HG03039 (cell line): ENCODE measurements around the gene DET1.
"Not testable (repeated sequence)": the region's sequence is repeated elsewhere in the genome, so short reads cannot be mapped to it uniquely, and the experiment has no call there.

ENCODE experiments used
- ATAC-seq: cut with Tn5 transposase; IDR thresholded peaks from one replicate; pipeline ENCODE4 v1.9.1; 2021; ENCODE audit warnings: mild to moderate bottlenecking, moderate library complexity; ENCODE audit not compliant: unreplicated experiment

DET1 gene

DNA sequence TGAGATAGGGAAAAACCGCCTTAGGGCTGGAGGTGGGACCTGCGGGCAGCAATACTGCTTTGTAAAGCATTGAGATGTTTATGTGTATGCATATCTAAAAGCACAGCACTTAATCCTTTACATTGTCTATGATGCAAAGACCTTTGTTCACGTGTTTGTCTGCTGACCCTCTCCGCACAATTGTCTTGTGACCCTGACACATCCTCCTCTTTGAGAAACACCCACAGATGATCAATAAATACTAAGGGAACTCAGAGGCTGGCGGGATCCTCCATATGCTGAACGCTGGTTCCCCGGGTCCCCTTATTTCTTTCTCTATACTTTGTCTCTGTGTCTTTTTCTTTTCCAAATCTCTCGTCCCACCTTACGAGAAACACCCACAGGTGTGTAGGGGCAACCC, 5.4 kb downstream of the DET1 start:
- not testable (repeated sequence) for ATAC-seq

DNA sequence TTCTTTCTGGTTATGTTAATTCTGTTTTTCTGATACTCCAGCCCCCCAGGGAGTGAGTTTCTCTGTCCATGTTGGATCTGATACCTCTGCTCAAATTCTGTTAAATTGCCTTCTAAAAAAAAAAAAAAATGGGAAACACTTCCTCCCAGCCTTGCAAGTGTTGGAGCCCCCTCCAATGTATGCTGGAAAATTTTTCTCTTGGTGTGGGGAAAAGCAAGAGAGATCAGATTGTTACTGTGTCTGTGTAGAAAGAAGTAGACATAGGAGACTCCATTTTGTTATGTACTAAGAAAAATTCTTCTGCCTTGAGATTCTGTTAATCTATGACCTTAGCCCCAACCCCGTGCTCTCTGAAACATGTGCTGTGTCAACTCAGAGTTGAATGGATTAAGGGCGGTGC, 6.1 kb downstream of the DET1 start:
- not testable (repeated sequence) for ATAC-seq

DNA sequence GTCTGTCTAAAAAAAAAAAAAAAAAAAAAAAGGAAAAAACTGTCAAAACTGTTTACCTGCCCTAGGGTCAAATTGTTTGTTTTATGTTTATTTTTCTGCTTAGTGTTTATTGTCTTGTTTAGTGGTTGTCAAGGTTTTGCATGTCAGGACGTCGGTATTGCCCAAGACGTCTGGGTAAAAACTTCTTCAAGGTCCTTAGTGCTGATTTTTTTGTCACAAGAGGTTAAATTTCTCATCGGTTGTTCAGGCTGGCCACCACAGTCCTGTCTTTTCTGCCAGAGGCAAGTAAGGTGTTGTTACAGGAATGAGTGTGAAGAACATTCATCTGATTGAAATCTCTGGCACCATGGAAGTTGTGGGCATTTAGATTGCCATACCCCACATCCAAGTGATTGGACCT, 7.0 kb downstream of the DET1 start:
- ATAC-seq = no peak

DNA sequence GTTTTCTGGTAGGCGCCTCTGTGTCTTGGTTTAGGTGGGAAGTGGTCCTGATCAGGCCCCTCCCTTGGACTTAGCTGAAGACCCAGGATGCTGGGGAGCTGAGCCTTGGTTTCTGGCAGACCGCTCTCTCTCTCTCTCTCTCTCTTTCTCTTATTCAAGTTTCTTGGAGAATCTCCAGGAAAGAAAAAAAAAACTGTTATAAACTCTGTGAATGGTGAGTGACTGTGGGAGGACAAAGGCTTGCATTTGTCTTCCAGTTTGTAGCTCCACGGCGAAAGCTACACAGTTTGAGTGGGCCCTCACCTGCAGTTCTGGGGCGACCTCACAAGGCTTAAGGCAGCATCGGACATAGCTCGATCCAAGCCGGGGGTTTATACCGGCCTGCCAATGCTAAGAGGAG, 7.5 kb downstream of the DET1 start:
- ATAC-seq = no peak

DNA sequence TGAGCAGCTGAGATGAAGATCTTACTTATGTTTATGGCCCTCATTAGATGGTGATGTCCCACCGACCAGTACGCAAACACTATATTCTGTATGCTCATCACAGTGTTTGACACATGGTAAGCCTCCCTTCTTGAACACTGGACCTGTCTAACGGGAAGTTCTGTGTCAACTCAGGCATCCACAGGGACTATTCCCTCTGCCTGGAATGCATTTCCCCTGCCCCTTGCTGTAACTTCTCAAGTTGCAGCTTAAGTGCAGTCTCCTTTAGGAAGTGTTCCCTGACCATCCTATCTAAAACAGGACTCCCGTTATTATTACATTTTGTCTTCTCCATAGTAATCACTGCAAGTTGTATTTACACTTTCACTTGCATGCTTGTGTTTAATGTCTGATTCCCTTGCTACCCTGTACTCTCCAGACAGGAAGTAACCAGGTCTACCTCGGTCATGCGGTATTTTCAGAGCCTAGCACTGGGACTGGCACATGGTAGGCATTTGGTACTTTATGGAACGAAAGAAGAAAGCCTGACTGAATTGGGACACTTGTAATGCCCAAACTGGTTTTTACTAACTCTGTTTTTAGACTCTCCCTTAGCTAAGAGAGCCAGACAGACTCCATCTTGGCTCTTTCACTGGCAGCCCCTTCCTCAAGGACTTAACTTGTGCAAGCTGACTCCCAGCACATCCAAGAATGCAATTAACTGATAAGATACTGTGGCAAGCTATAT, 8.7 kb downstream of the DET1 start:
- ATAC-seq = no peak

DNA sequence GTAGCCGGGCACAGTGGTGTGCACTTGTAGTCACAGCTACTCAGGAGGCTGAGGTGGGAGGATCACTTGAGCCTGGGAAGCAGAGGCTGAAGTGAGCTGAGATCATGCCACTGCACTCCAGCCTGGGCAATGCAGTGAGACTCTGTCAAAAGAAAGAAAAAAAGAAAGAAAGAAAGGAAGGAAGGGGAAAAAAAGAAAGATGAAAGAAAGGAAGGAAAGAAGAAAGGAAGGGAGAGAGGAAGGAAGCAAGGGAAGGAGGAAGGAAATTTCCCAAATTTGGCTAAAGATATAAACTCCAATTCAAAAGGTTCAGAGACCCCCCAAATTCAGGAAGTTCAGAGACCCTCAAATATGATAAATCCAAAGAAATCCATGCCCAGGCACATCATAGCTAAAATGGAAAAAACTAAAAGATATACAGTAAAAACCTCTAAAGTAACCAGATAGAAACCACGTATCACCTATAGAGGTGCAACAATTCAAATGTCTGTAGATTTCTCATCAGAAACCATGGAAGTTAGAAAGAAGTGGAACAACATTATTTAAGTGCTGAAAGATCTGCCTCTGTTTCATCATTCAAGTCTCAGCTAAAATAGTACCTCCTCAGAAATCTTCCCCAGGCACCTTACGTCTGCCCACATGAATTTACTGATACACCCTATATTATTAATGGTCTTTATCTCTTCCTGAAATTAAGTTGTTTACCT, 10.7 kb downstream of the DET1 start:
- ATAC-seq = no peak

DNA sequence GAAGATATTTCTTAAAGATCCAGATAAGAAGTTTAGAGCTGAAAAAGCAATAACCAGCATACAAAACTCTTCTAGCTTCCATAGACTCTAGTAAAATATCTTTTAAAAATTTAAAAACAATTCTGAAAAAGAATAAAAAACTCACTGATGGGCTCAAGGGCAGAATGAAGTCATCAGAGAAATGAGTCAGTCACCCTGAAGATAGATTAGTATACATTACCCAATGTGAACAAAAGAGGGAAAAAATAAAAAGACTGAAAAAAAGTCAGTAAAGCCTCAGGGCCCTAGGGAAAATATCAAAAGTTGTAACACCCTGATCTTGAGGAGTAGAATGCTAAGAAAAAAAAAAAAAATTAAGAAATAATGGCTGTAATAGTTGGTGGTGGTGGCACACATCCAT, 11.4 kb downstream of the DET1 start:
- ATAC-seq = no peak

DNA sequence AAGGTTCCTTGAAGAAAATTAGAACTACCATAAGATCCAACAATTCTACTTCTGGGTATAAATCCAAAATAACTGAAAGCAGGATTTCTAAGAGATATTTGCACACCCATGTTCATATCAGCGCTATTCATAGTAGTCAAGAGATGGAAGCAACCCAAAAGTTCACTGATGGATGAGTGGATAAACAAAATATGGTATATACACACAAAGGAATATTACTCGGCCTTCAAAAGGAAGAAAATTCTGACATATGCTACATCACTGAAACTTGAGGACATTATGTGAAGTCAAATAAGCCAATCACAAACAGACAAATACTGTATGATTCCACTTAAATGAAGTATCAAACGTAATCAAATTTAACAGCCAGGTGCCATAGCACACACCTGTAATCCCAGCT, 13.1 kb downstream of the DET1 start:
- ATAC-seq = no peak

DNA sequence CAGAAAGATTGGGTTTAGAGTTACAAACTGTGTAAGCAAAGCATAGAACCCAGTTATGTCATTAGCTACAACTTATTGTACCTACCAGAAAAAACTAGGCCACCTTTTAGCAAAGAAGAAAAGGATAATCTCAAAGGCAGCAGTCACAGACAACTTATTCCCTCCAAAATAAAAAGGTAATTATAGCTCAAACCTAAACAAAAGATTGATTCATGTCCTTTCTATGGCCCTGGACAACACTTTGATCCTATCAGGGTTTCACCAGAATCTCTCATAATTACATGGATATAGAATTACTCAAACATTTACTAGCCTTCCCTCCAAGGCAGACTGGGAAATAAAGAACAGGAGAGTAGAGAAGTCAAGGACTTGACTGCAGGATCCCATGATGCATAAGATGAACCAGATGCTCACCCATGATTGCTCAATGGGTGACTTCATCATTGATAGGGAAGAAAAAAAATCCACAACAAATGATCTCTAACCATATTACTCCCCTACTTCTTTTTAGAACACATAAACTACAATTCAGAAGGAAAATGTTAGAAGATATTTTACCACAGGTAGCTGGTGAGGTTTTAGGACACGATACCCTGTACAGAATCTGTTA, 17.4 kb downstream of the DET1 start:
- no peak for ATAC-seq

DNA sequence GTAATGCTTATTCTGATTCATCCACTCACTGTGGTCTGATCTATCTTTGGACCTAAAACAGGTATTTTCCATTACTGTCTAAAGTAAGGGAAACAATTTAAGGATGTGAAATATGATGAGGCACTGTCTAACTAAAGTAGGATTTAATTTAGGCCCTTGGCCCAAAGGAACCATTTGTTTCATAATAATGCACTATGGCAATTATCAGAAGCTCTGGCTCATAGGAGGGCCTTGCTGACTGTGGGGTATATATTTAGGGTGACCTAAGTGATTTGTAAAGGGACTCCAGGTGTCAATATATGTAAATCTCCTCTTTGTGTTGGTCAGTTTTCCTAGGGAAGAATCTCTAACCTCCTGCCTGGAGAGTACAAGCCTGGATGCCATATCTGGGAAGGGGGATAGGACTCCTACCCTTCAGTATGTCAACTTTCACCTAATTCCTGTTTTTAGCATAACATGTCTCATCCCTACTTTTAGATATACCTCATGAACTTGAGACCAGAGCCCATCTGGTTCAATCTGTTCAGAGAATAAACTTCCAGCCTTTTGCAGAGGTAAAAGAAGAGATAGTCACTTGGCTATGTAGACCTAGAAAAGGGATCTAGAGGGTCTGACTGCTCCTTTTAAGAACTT, 20.1 kb downstream of the DET1 start:
- no peak for ATAC-seq

DNA sequence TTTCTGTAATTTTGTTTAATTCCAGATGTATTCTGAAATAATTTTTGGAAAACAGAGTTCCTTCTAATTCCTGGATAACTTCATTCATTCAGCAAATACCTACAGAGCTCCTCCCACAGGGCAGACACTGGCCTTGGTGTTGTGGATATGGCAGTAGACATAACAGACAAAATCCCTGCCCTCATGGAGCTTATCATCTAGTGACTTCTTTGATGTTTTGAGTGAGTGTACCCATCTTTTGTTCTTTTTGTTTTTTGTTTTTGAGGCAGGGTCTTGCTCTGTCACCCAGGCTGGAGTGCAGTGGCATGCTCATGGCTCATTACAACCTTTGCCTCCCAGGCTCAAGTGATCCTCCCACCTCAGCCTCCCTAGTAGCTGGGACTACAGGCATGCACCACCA, 21.1 kb downstream of the DET1 start:
- no peak for ATAC-seq

DNA sequence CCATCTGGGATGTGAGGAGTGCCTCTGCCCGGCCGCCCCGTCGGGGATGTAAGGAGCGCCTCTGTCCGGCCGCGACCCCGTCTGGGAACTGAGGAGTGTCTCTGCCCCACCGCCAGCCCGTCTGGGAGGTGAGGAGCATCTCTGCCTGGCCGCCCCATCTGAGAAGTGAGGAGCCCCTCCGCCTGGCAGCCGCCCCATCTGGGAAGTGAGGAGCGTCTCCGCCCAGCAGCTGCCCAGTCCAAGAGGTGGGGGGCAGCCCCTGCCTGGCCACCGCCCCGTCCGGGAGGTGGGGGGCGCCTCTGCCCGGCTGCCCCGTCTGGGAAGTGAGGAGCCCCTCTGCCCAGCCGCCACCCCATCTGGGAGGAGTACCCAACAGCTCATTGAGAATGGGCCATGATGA, 22.4 kb downstream of the DET1 start:
- not testable (repeated sequence) for ATAC-seq

DNA sequence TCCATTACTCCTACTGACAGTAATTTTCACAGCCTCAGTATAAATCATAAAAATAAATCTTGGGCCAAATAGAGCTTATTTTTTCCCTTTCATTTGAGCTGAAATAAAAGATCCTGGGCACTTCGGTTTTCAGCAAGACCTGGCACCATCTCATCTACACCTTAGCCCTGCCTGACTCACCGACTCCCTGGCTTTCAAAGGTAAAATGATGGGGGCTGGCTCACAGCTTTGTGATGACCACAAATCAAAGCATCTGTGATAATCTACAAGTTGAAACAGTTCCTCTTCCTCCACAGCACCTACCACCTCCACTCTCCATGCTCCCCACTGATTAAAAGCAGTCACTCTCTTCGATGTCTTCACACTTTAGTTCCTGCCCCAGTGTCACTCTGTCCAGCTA, 27.6 kb downstream of the DET1 start:
- ATAC-seq = no peak

DNA sequence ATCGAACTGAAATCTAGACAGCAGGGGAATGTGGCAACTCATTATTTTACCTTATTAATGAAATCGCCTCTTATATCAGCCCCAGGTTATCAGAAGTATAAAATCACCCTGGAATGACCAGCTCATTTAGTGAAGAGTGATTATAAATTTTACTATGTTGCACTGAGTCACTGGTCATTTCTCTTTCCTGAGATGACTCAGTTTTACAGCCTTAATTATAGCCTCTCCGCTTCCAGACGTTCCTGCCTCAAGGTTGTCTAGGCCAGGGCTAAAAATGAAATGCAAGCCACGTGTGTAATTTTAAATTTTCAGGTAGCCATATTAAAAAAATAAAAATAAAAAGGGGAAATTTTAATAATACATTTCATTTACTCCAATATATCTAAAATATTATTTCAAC, 33.3 kb downstream of the DET1 start:
- no peak for ATAC-seq

DNA sequence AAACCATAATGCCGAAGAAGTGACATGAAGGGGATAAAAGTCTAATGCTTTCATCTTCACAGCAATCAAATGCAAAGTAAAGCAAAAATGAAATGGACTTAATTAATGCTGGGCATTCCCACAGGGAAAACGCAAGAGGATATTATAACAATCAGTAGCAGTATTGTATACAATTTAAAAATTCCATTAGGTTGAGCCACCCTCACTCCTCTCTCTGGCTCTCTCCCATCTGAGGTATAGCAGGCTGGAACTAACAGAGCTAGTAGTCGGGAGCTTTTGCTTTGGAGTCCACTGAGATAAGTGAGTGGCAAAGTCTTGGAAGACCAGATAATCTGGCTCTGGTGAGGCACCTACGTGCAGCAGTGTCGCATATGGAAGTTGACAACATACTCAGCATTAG, 33.9 kb downstream of the DET1 start:
- ATAC-seq = no peak

DNA sequence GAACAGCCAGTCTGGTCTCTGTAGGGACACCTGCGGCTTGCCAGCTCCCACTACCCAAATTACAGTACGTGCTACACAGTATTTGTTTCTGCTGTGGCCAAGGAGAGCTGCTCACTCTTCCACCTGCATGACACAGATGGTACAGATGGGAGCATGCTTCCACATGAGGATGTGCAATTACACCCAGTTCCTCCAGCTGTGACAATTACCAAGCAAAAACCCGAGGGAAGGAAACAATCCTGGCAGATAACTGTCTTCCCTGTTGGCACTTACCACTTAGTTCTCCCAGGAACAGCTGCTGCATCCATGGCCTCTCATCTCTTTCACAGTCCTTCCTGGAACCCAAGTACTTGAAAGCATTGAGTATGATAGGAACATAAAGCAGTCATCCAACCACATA, 34.4 kb downstream of the DET1 start:
- ATAC-seq = no peak

DNA sequence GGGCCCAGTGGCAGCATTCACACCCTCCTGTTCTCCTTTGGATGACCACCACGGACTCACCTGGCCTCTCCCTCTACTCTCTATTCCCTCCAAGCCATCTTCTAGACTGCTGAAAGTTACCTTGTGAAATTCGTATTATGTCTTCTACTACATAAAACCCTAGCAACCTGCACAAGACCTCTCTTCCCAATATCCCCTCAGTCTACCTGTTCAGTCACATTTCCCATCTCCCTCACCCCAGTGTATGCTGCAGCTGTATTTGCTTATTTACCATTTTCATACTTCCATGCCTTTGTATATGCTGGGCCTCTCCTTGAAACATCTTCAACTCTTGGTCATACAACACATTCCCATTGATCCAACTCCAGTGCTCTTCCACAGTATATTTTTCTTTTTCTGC, 35.3 kb downstream of the DET1 start:
- no peak for ATAC-seq

DNA sequence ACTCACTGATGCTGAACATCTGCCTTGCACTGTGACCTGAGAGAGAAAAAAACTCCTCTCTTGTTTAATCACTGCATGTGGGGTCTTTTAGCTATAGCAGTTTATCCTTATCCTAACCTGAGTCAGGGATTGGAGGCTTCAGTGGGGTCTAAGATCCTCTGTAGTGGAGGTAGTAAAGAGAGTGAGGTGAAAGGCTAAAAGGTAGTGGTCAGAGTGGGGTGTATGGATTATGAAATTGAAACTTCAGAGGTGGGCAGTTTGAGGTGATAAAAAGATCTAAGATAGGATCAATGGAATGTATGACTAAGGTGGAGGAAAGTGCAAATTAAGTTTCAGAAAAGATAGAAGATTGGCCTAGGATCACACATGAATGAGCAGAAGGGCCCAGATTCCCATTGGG, 36.5 kb downstream of the DET1 start:
- ATAC-seq = no peak

DNA sequence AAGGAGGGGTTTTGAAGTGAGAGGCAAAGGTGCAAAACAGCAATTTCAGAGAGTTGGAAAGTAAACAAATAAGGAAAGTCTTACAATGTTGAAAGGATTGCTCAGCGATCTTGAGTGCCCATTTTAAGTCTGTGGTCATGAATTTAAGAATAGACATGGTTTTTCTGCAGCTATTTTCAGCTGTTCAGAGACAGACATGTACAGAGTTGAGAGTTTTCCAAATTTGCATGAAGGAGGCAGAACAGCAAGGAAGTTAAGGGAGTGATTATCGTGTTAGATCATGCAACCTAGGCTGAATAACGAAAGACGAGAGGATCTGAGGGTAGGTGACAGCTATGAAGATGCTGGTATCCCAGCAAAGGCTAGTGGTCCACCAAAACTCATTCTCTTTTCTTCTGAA, 37.2 kb downstream of the DET1 start:
- no peak for ATAC-seq

DNA sequence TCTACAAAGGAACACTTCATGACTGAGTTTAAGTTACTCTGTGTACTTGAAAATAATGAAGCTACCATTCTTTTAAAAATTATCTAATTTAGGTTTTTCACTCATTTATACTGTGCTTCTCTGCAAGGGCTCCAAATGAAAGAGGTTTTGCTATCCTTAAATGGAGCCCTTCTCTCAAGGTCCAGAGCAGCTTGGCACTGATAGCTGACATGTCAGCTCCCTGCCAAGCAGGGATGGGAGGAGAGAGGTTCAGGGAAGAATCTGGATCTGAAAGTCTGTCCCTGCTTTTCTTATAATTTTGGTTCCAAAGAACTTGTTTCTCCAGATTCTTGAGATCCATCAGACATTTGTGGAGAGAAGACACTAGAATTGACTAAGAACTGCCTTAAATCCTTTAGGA, 39.9 kb downstream of the DET1 start:
- ATAC-seq = no peak

DNA sequence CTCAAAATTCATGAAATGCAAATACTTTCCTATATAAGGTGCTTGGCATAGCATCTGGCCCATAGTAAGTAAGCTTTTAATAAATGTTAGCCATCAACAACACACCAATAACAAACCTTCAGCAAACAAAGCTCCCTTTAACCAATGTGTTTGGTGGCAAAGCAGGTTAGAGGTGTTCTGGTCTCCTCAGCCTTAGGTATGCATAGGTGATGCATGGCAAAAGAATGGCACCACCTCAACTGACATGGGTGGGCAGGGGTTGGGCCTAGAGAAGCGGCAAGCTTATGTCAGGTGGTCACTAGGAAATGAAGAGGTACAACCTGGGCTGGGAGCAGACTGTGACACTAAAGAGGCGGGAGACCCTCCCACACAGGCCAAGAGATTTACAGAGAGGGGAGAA, 40.8 kb downstream of the DET1 start:
- no peak for ATAC-seq

DNA sequence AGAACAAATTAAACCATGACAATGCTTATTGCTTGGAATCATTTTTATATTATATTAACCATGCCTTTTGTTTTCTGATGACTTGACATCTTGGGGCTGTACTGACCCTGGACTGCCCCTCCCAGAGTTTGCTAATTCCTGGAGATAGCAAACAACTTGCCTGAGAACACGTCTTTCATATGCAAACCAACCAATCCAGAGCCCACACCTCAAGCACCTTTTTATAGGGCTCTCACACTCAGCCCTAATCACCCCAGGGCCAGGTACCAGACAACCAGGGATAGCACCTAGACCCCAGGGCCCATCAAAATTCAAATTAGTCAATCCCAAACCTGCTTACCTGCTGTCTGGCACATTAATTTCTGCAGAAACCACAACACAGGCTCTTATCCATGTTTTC, 42.0 kb downstream of the DET1 start:
- ATAC-seq = no peak
